HepG2 (cell line): ENCODE results near the gene TFDP2. TPM values are rescaled to one million over a fixed set of nuclear protein-coding genes. Genes with fewer than 3 reads are reported as not detected.

Source experiments
- ATAC-seq: fragments of 200-7000 bp; cut with Tn5 transposase; 3 replicates; pipeline ENCODE4 v1.9.1; 2020; ENCODE audit warnings: mild to moderate bottlenecking, moderate library complexity
- BruUV-seq: library from RNA; stranded (reverse); fragments of 400-500 nt; replicated peaks from 2 replicates; lab custom pipeline; 2021; lab: Mats Ljungman, UMichigan
- CTCF ChIA-PET: fragments of 300-600 bp; formaldehyde crosslinking; extraction: SDS; loops from one replicate; lab custom pipeline; 2021; ENCODE audit warnings: low total read pairs, inconsistent platforms, low intra/inter-chr PET ratio; lab: Yijun Ruan, JAX
- POLR2A ChIA-PET: fragments of 350-600 bp; sonication (Branson Sonifier 250); formaldehyde crosslinking; loops from one replicate; lab custom pipeline; 2020; ENCODE audit warnings: antibody characterized with exemption, inconsistent platforms; lab: Yijun Ruan, JAX
- DNase-seq: peaks from one replicate; pipeline ENCODE4 v3.0.0-alpha.2; 2015; ENCODE audit warnings: low spot score
- FAIRE-seq: peaks from 3 replicates; lab custom pipeline; 2011; peaks lifted over from hg19 to GRCh38; lab: Jason Lieb, UNC
- H2AFZ ChIP-seq: one replicate; pipeline ENCODE4 v1.6.1; 2011; ENCODE audit warnings: low read length, inconsistent platforms
- H3K27ac ChIP-seq: fragments of 300-600 bp; 3 replicates; pipeline ENCODE4 v1.8.0; 2011; ENCODE audit warnings: mixed run types, mild to moderate bottlenecking, mixed read lengths, low read length, inconsistent platforms; ENCODE audit not compliant: insufficient read depth; ENCODE audit errors: extremely low read length
- H3K27me3 ChIP-seq, 2 experiments: fragments of 200-600 bp in 1 of 2; 2 replicates in 1 of 2; 3 replicates in 1 of 2; pipeline versions ENCODE4 v1.6.0 to v1.8.0; 2011; ENCODE audit warnings: low read length in 2 of 2, mild to moderate bottlenecking in 2 of 2, moderate library complexity in 2 of 2, inconsistent platforms in 1 of 2; ENCODE audit not compliant: insufficient read depth in 2 of 2, control insufficient read depth in 1 of 2
- H3K36me3 ChIP-seq, 2 experiments: fragments of 200-600 bp in 1 of 2; replicated peaks in 1 of 2; 2 replicates in 1 of 2; 3 replicates in 1 of 2; pipeline versions ENCODE4 v1.5.1 to v1.8.0; 2011; ENCODE audit warnings: low read length in 2 of 2, inconsistent platforms in 1 of 2; ENCODE audit not compliant: insufficient read depth in 2 of 2, control insufficient read depth in 1 of 2
- H3K4me1 ChIP-seq: 2 replicates; pipeline ENCODE4 v1.5.1; 2012; ENCODE audit warnings: low read length, inconsistent platforms; ENCODE audit not compliant: insufficient read depth
- H3K4me2 ChIP-seq: 2 replicates; pipeline ENCODE4 v1.6.0; 2011; ENCODE audit warnings: low read depth, low read length, inconsistent platforms
- H3K4me3 ChIP-seq, 3 experiments: fragments of 200-600 bp in 1 of 3; sonication (generic), shearing (Covaris generic) in 1 of 3; replicated peaks in 1 of 3; 2 replicates each; pipeline ENCODE4 v1.5.1; 2011 to 2016; ENCODE audit warnings: low read length in 3 of 3, inconsistent platforms in 2 of 3, low read depth in 2 of 3, mild to moderate bottlenecking in 2 of 3, control low read depth in 1 of 3, mixed read lengths in 1 of 3; ENCODE audit not compliant: insufficient read depth in 1 of 3
- H3K79me2 ChIP-seq: one replicate; pipeline ENCODE4 v1.6.1; 2011; ENCODE audit warnings: low read length, inconsistent platforms; ENCODE audit not compliant: insufficient read depth
- H3K9ac ChIP-seq: 2 replicates; pipeline ENCODE4 v1.6.0; 2011; ENCODE audit warnings: mild to moderate bottlenecking, low read depth, low read length, inconsistent platforms; ENCODE audit not compliant: insufficient read depth
- H3K9me3 ChIP-seq: 2 replicates; pipeline ENCODE4 v1.5.1; 2012; ENCODE audit warnings: mild to moderate bottlenecking, low read length
- H4K20me1 ChIP-seq: 2 replicates; pipeline ENCODE4 v1.6.0; 2011; ENCODE audit warnings: inconsistent platforms, mild to moderate bottlenecking, low read length, moderate library complexity; ENCODE audit not compliant: insufficient read depth
- AGO2 ChIP-seq: fragments of 200-400 bp; formaldehyde crosslinking; optimal IDR thresholded peaks from 2 replicates; pipeline ENCODE3; 2017; ENCODE audit warnings: mild to moderate bottlenecking, low read depth, low read length, moderate library complexity
- ATAD3A ChIP-seq: sonication (generic); formaldehyde crosslinking; IDR thresholded peaks from 2 replicates; pipeline ENCODE4 v1.4.0; 2020; ENCODE audit warnings: missing genetic modification reagents
- KMT2A ChIP-seq: sonication (generic); formaldehyde crosslinking; IDR thresholded peaks from 2 replicates; pipeline ENCODE4 v1.4.0; 2020; ENCODE audit warnings: missing genetic modification reagents
- NONO ChIP-seq, 2 experiments: fragments of 450-650 bp in 1 of 2; sonication (generic) in 1 of 2; formaldehyde crosslinking in 1 of 2; IDR thresholded peaks in 1 of 2; conservative IDR thresholded peaks in 1 of 2; 2 replicates each; pipeline versions ENCODE4 v1.6.1 to v1.8.0; 2017 to 2022; ENCODE audit warnings: mild to moderate bottlenecking in 1 of 2, missing genetic modification reagents in 1 of 2, moderate library complexity in 1 of 2
- PITX1 ChIP-seq: sonication (generic); formaldehyde crosslinking; IDR thresholded peaks from 2 replicates; pipeline ENCODE4 v1.5.1; 2020; ENCODE audit warnings: mild to moderate bottlenecking, missing genetic modification reagents
- RBM22 ChIP-seq: fragments of 200-400 bp; formaldehyde crosslinking; optimal IDR thresholded peaks from 2 replicates; pipeline ENCODE3; 2017; ENCODE audit warnings: mild to moderate bottlenecking, low read length, moderate library complexity
- ZNF224 ChIP-seq: sonication (generic); formaldehyde crosslinking; IDR thresholded peaks from 2 replicates; pipeline ENCODE4 v1.5.0; 2020; ENCODE audit warnings: mild to moderate bottlenecking, missing genetic modification reagents
- WGBS: methylation state at CpG from one replicate; pipeline ENCODE4 v1.1.6; 2017; ENCODE audit warnings: low lambda C conversion rate; 5-methylcytosine and 5-hydroxymethylcytosine counted together
- in situ Hi-C: cut with HindIII; loops from 2 replicates; pipeline ENCODE4 v1.10.0; 2017; ENCODE audit warnings: low pct_unique_long_range_greater_than_20kb; ENCODE audit not compliant: extremely low pct_ligation_motif_present
- intact Hi-C: fragments of 100-400 bp; cut with micrococcal nuclease; formaldehyde crosslinking; loops from one replicate; pipeline ENCODE4 v1.10.0; 2022; ENCODE audit not compliant: unreplicated experiment
- polyA plus RNA-seq, 8 experiments: library from polyadenylated mRNA; depleted of rRNA in 3 of 8; stranded (reverse) in 7 of 8; unstranded in 1 of 8; fragments of >200 nt; fragmentation: Illumina TruSeq in 4 of 8; extraction: Trizol in 4 of 8; gene quantifications; 2 replicates each; pipeline versions ENCODE4 v1.2.1 to v1.2.3, GENCODE V29; 2011 to 2016; ENCODE audit warnings: low read depth in 4 of 8, missing spikeins in 1 of 8, mixed read lengths in 1 of 8; ENCODE audit not compliant: insufficient read depth in 1 of 8
- total RNA-seq, 5 experiments: library from RNA; depleted of rRNA; stranded (reverse); fragments of >200 nt; fragmentation: Illumina TruSeq; extraction: Trizol; gene quantifications; 2 replicates each; pipeline ENCODE4 v1.2.3, GENCODE V29; 2016; ENCODE audit warnings: low read depth in 1 of 5

The TFDP2 gene
- total and polyA plus RNA-seq, 2 of the 13 experiments (the other 11 are each of a cell fraction or from before 2014, with no cell fraction given) = 17.9 to 37.4 TPM

DNA sequence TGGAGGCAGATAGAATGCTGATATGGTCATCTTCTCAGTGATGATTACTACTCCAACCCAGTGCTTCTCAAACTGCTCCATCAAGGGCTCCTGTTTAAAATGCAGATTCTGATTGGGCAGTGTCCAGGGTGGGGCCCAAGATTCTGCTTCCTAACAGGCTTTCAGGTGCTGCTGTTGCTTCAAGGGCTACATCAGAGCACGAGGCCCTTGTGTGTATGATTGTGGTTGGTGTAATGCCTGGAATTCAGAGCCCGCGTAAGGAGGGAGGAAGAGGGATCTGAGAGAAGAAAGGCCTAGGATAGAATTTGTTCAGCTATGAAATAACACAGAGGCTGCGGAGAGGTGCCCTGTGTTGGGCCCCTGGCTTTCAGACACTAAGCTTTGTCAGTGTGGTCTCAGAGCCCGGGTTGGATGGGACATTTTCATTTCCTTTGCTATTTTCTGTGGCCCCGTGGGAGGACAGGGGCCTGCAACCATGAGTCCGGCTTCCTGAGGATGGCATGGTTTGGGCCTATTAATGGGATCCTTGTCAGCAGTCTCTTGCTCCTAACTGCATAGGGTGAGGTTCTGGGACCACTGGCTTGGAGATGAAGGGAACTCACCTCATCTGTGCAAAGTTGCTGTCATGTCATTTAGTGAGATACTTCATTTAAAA, 219.9 kb downstream of the TFDP2 start:
- FAIRE-seq = no peak
- intact Hi-C loops = no loop called here
- CTCF ChIA-PET = no interaction called here

DNA sequence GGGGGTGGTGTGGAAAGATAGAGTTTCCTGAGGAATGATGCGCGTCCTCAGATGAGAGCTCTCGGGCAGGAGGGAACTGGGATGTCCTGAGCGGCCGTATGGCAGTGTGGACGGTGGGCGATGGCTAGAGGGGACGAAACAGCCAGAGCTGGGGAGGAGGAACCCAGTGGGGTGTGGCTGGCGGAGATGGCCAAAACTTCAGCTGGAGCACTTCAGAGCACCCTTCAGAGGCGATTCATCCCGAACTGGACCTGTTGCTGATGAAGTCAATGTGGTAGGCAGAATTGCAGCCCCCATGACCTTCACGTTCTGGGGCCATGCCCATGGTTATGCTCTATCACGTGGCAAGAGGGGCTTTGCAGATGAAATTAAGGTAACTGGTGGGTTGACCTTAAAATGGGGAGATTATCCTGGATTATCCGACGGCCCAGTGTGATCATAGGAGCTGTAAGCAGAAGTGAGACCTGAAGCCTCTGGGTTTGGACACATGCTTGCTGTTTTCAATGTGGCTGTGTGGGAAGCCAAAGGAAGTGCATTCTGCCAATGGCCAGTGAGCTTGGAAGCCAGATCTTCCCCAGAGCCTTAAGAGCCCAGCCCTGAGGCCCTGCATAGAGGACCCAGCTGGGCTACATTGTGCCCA, 220.6 kb downstream of the TFDP2 start:
- intact Hi-C loops (no loop called here), in situ Hi-C loops (no loop called here)
- Histone ChIP-seq H3K9me3 (no peaks in the 10 kb centered on the region), H3K27me3 (no peaks in the 10 kb centered on the region), H3K79me2 (no peaks in the 10 kb centered on the region), H3K9ac (no peak overlapping the region), H3K27ac (no peak overlapping the region), H3K4me3 (no peak overlapping the region)
- no TSS peak for BruUV-seq
- DNase-seq (no peak), ATAC-seq (no peak)
- CTCF ChIA-PET = no interaction called here
- TF ChIP-seq RBM22 = peak; percentile 17
- no peak for TF ChIP-seq NONO (IDR thresholded peaks at IDR 0.05)
- TF ChIP-seq NONO (CRISPR knock-in tag; conservative IDR thresholded peaks at IDR 0.05) = 0 out of 2 replicates have a peak, but pooled peaks have one; percentile 18
- TF ChIP-seq AGO2 = peak; percentile 33
- TF ChIP-seq ZNF224 = no peak
- TF ChIP-seq, all 625 proteins: peak for 3
- WGBS = 98% methylated on average over 15 of the region's 15 CpGs
- Histone ChIP-seq H3K4me1 (no peaks in the 10 kb centered on the region), H3K4me2 (no peak overlapping the region), H2AFZ (no peak overlapping the region), H4K20me1 (no peaks in the 10 kb centered on the region), H3K36me3 (peaks cover 4 to 11% of the 10 kb centered on the region in 2 experiments; a peak in 1 of 5 replicates)
- POLR2A ChIA-PET = no interaction called here
- no peak for FAIRE-seq

More for the DNA sequence above, 219.9 kb downstream of the TFDP2 start:
- Histone ChIP-seq H3K79me2 (no peaks in the 10 kb centered on the region), H3K4me3 (no peak overlapping the region), H2AFZ (no peak overlapping the region), H3K4me2 (no peak overlapping the region), H3K27me3 (no peaks in the 10 kb centered on the region), H3K36me3 (peaks cover 4 to 11% of the 10 kb centered on the region in 2 experiments; a peak in 1 of 5 replicates), H3K27ac (no peak overlapping the region), H4K20me1 (no peaks in the 10 kb centered on the region), H3K9ac (no peak overlapping the region), H3K4me1 (no peaks in the 10 kb centered on the region), H3K9me3 (no peaks in the 10 kb centered on the region)
- TF ChIP-seq ATAD3A (CRISPR knock-in tag) = no peak
- TF ChIP-seq PITX1 (CRISPR knock-in tag) = no peak
- TF ChIP-seq KMT2A = no peak
- 82% methylated on average over 5 of the region's 7 CpGs for WGBS
- in situ Hi-C loops = no loop called here
- no peak for ATAC-seq
- BruUV-seq = no TSS peak
- POLR2A ChIA-PET = no interaction called here
- DNase-seq = no peak
